PFSK-1 (cell line): ENCODE results near the gene NOL4L.

ENCODE experiments used
- POLR2AphosphoS5 ChIP-seq: IDR thresholded peaks from 2 replicates; pipeline ENCODE4 v1.6.1; 2012; ENCODE audit warnings: low read depth, mild to moderate bottlenecking, control low read depth, low read length, moderate library complexity
- REST ChIP-seq, 2 experiments: IDR thresholded peaks; 2 replicates each; pipeline versions ENCODE4 v1.6.1 to v1.8.0; 2011 to 2012; ENCODE audit warnings: low read depth in 2 of 2, low read length in 2 of 2, control low read depth in 1 of 2, inconsistent platforms in 1 of 2, mild to moderate bottlenecking in 1 of 2, moderate library complexity in 1 of 2; ENCODE audit not compliant: insufficient read depth in 1 of 2
- TAF1 ChIP-seq: IDR thresholded peaks from 2 replicates; pipeline ENCODE4 v1.6.1; 2012; ENCODE audit warnings: low read length, control low read depth, borderline replicate concordance; ENCODE audit not compliant: insufficient read depth

GRCh38 chr20:32528905-32529670, 56.0 kb downstream of the NOL4L start:
- TF ChIP-seq POLR2AphosphoS5 (no peak), TAF1 (no peak), REST (IDR thresholded peaks at IDR 0.05; ENCODE audit: insufficient read depth in 1 of 2, low read depth in 2 of 2, low read length in 2 of 2) (no peak)
